Gastroesophageal sphincter (tissue), 4 donors: Measurements from ENCODE around the gene WDR20. TPM values are rescaled to one million over a fixed set of nuclear protein-coding genes. Genes with fewer than 3 reads are reported as not detected.
A peak's percentile ranks its signal among the peaks of the same experiment; 100 is the strongest.

Experiments
- ATAC-seq: fragments of 150-250 bp; one replicate; pipeline ENCODE4 v1.9.1; 2016; ENCODE audit warnings: mild to moderate bottlenecking, moderate library complexity
- H3K27ac ChIP-seq, 4 donors: fragments of 200-600 bp; sonication (generic) in 3 of 4; 1 replicate in 3 of 4; 2 replicates in 1 of 4; pipeline ENCODE4 v1.5.1; 2016 to 2019
- H3K27me3 ChIP-seq: fragments of 200-600 bp; sonication (generic); one replicate; pipeline ENCODE4 v1.5.1; 2019
- H3K36me3 ChIP-seq, 2 donors: fragments of 200-600 bp; sonication (generic); one replicate each; pipeline ENCODE4 v1.5.1; 2019; ENCODE audit warnings: control low read depth in 1 of 2
- H3K4me1 ChIP-seq, 3 donors: fragments of 200-600 bp; sonication (generic); 1 replicate in 2 of 3; 2 replicates in 1 of 3; pipeline ENCODE4 v1.5.1; 2016 to 2019; ENCODE audit warnings: control low read depth in 2 of 3
- H3K4me3 ChIP-seq, 2 donors: fragments of 200-600 bp; sonication (generic); one replicate each; pipeline ENCODE4 v1.5.1; 2019; ENCODE audit warnings: mild to moderate bottlenecking in 1 of 2, moderate library complexity in 1 of 2
- H3K9me3 ChIP-seq, 3 donors: fragments of 200-600 bp; sonication (generic); one replicate each; pipeline ENCODE4 v1.5.1; 2017 to 2019; ENCODE audit warnings: control low read depth in 2 of 3
- EP300 ChIP-seq: sonication (generic); formaldehyde crosslinking; IDR thresholded peaks from one replicate; pipeline ENCODE4 v1.6.1; 2017; ENCODE audit warnings: antibody characterized with exemption, mild to moderate bottlenecking
- POLR2A ChIP-seq, 2 donors: fragments of 450-650 bp; IDR thresholded peaks; one replicate each; pipeline ENCODE4 v1.6.1; 2017; ENCODE audit warnings: antibody characterized with exemption in 2 of 2, mild to moderate bottlenecking in 2 of 2, moderate library complexity in 1 of 2
- POLR2AphosphoS5 ChIP-seq: sonication (generic); formaldehyde crosslinking; IDR thresholded peaks from one replicate; pipeline ENCODE4 v1.6.1; 2017; ENCODE audit warnings: antibody characterized with exemption
- WGBS, 2 donors: methylation state at CpG; one replicate each; pipeline ENCODE4 v1.1.5; 2018; ENCODE audit warnings: low coverage in 1 of 2; 5-methylcytosine and 5-hydroxymethylcytosine counted together
- total RNA-seq, 4 donors: library from RNA; depleted of rRNA; stranded (reverse); fragments of >200 nt; gene quantifications; one replicate each; pipeline ENCODE4 v1.1.0, GENCODE V29; 2016
- TF ChIP-seq, protein P1 (sequence below), 4 experiments: fragments of 200-600 bp in 2 of 4; fragments of 450-650 bp in 2 of 4; sonication (generic) in 1 of 4; IDR thresholded peaks; one replicate each; pipeline ENCODE4 v1.5.1; 2017 to 2019; ENCODE audit warnings: antibody characterized with exemption in 4 of 4, mild to moderate bottlenecking in 2 of 4, moderate library complexity in 2 of 4

WDR20 gene
- total RNA-seq, 4 donors from 2014 or later: 24.6 to 33.0 (median 28.9) TPM

- Histone ChIP-seq H3K27me3 (no peaks in the 10 kb centered on the region), H3K9me3 (no peaks in the 10 kb centered on the region), H3K36me3 (peaks cover 0 to 48% of the 10 kb centered on the region in 2 donors), H3K4me1 (peaks cover 0 to 11% (median 0%) of the 10 kb centered on the region in 3 donors), H3K27ac (no peak overlapping the region), H3K4me3 (no peak overlapping the region)
- ATAC-seq: no peak
- no peak for TF ChIP-seq POLR2A (IDR thresholded peaks at IDR 0.05)
- no peak for TF ChIP-seq EP300
- TF ChIP-seq POLR2AphosphoS5: no peak
- TF ChIP-seq, protein P1, sequence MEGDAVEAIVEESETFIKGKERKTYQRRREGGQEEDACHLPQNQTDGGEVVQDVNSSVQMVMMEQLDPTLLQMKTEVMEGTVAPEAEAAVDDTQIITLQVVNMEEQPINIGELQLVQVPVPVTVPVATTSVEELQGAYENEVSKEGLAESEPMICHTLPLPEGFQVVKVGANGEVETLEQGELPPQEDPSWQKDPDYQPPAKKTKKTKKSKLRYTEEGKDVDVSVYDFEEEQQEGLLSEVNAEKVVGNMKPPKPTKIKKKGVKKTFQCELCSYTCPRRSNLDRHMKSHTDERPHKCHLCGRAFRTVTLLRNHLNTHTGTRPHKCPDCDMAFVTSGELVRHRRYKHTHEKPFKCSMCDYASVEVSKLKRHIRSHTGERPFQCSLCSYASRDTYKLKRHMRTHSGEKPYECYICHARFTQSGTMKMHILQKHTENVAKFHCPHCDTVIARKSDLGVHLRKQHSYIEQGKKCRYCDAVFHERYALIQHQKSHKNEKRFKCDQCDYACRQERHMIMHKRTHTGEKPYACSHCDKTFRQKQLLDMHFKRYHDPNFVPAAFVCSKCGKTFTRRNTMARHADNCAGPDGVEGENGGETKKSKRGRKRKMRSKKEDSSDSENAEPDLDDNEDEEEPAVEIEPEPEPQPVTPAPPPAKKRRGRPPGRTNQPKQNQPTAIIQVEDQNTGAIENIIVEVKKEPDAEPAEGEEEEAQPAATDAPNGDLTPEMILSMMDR (IDR thresholded peaks at IDR 0.05): no peak
- 79 to 81% methylated on average over 5 to 17 of the region's 22 CpGs for WGBS, 2 donors
Observed at GRCh38 chr14:102230481-102231210, 90.9 kb downstream of the WDR20 start.

- H3K4me3 ChIP-seq: no peak overlapping the region
- H3K27me3 ChIP-seq: no peaks in the 10 kb centered on the region
- TF ChIP-seq EP300 (no peak), POLR2A (IDR thresholded peaks at IDR 0.05) (no peak)
- 75 to 84% methylated on average over 7 to 8 of the region's 22 CpGs for WGBS, 2 donors
- H3K9me3 ChIP-seq: no peaks in the 10 kb centered on the region
- H3K27ac ChIP-seq: no peak overlapping the region
- no peak for ATAC-seq
- peaks cover 0 to 14% (median 0%) of the 10 kb centered on the region in 3 donors for H3K4me1 ChIP-seq
- peaks cover 0 to 48% of the 10 kb centered on the region in 2 donors for H3K36me3 ChIP-seq
Observed at GRCh38 chr14:102231476-102232347, 92.0 kb downstream of the WDR20 start.

GRCh38 chr14:102232348-102232625 is 92.6 kb downstream of the WDR20 start:
- no peak for TF ChIP-seq POLR2AphosphoS5
- TF ChIP-seq EP300: no peak
- TF ChIP-seq POLR2A (IDR thresholded peaks at IDR 0.05): no peak
- Histone ChIP-seq H3K36me3 (peaks cover 0 to 48% of the 10 kb centered on the region in 2 donors), H3K27me3 (no peaks in the 10 kb centered on the region), H3K4me3 (no peak overlapping the region), H3K27ac (no peak overlapping the region), H3K4me1 (peaks cover 0 to 14% (median 0%) of the 10 kb centered on the region in 3 donors), H3K9me3 (no peaks in the 10 kb centered on the region)
- 80 to 93% methylated on average over 1 to 2 of the region's 9 CpGs for WGBS, 2 donors
- no peak for ATAC-seq

- WGBS, 2 donors: 80% methylated on average over 1 to 5 of the region's 6 CpGs
- peaks cover 0 to 14% (median 0%) of the 10 kb centered on the region in 3 donors for H3K4me1 ChIP-seq
Observed at GRCh38 chr14:102233081-102233480, 93.4 kb downstream of the WDR20 start.

DNA sequence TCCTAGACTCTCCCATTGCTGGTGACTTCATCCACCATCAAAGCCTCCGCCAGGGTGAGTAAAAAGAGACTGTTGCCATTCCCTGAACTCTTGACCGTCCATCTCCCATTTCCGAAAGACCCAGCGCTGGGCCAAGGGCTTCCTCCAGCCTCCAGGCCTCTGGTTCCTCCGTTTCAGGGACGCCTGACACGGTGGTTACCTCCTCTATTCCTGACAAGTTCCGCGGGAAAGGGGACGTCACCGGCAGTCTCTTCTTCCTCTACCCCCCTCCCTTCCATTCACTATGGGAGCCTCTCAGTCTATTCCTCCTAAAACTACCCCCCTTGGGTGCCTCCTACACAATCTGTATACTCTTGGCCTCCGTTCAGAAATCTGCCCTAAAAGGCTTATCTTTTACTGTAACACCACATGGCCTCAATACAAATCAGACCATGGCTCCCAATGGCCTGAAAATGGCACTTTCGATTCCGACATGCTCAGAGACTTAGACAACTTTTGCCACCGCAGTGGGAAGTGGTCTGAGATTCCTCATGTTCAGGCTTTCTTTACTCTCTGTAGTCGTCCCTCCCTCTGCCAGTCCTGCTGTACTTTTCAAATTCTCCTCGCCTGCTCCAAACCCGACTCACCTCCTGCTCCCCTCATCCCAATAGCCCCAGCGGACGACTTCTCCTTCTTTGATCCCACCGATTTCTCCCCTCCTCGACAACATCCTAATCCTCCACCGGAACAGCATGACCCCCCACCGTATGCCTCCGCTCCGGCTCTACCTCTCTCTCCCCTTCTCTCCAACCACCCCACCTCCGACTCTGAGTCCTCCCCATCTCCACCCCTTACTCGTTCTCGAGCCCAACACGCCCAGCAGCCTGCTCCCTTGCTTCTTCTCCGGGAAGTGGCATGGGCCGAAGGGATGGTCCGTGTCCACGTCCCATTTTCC is 94.9 kb downstream of the WDR20 start:
- TF ChIP-seq, protein P1 (IDR thresholded peaks at IDR 0.05): no peak
- TF ChIP-seq POLR2AphosphoS5: no peak
- no peak for TF ChIP-seq POLR2A (IDR thresholded peaks at IDR 0.05)
- no peak for TF ChIP-seq EP300
- no peaks in the 10 kb centered on the region for H3K9me3 ChIP-seq
- peak overlapping the region in 1 of 4 donors; percentile 60 for H3K27ac ChIP-seq
- no peaks in the 10 kb centered on the region for H3K27me3 ChIP-seq
- H3K4me3 ChIP-seq: peak overlapping the region in 1 of 2 donors; percentile 31
- WGBS, 2 donors: 50 to 65% methylated on average over 21 to 34 of the region's 34 CpGs
- peak; percentile 29 for ATAC-seq
- H3K36me3 ChIP-seq: peaks cover 0 to 38% of the 10 kb centered on the region in 2 donors
- peaks cover 0 to 14% (median 0%) of the 10 kb centered on the region in 3 donors for H3K4me1 ChIP-seq

More at GRCh38 chr14:102233081-102233480, 93.4 kb downstream of the WDR20 start:
- Histone ChIP-seq H3K4me3 (no peak overlapping the region), H3K9me3 (no peaks in the 10 kb centered on the region), H3K27me3 (no peaks in the 10 kb centered on the region), H3K27ac (no peak overlapping the region), H3K36me3 (peaks cover 0 to 48% of the 10 kb centered on the region in 2 donors)
- ATAC-seq: no peak
- no peak for TF ChIP-seq POLR2A (IDR thresholded peaks at IDR 0.05)
